ENCODE measurements around the gene FAM131A.

The FAM131A gene

GRCh38 chr3:184337399-184337714 lies at the start of gene FAM131A:
Gene FAM131A, plus strand, starts transcription at chr3:184337600. Its CDS starts 31 bp downstream, at chr3:184337631.
- no peak for DNase-seq (ENCODE audit: low read depth in 2 of 2)

- peak; percentile 53 to 64 for DNase-seq (ENCODE audit: low read depth in 2 of 2)
Observed at GRCh38 chr3:184289426-184289938, 47.9 kb upstream of the FAM131A start.

GRCh38 chr3:184290331-184290730 lies 47.1 kb upstream of the FAM131A start:
- no peak for DNase-seq (ENCODE audit: low read depth in 2 of 2)

GRCh38 chr3:184291044-184291737 lies 46.2 kb upstream of the FAM131A start:
- DNase-seq (ENCODE audit: low read depth in 2 of 2): no peak

GRCh38 chr3:184291738-184292445 lies 45.5 kb upstream of the FAM131A start:
- DNase-seq (ENCODE audit: low read depth in 2 of 2): no peak

- no peak for DNase-seq (ENCODE audit: low read depth in 2 of 2)
Observed at GRCh38 chr3:184295771-184296170, 41.6 kb upstream of the FAM131A start.

GRCh38 chr3:184296616-184297015 lies 40.8 kb upstream of the FAM131A start:
- DNase-seq (ENCODE audit: low read depth in 2 of 2): no peak

GRCh38 chr3:184298759-184299487 lies 38.5 kb upstream of the FAM131A start, which contains the start of gene PSMD2:
Gene PSMD2, plus strand, starts transcription at chr3:184299241. Its CDS starts 26 bp downstream, at chr3:184299267.
- DNase-seq (ENCODE audit: low read depth in 2 of 2): peak; percentile 97

- no peak for DNase-seq (ENCODE audit: low read depth in 2 of 2)
Observed at GRCh38 chr3:184299488-184300377, 37.7 kb upstream of the FAM131A start.

GRCh38 chr3:184300378-184300720 lies 37.1 kb upstream of the FAM131A start:
- DNase-seq (ENCODE audit: low read depth in 2 of 2): no peak

- no peak for DNase-seq (ENCODE audit: low read depth in 2 of 2)
Observed at GRCh38 chr3:184305577-184305976, 31.8 kb upstream of the FAM131A start.

- DNase-seq (ENCODE audit: low read depth in 2 of 2): no peak
Observed at GRCh38 chr3:184306341-184306972, 30.9 kb upstream of the FAM131A start.

- DNase-seq (ENCODE audit: low read depth in 2 of 2): no peak
Observed at GRCh38 chr3:184307915-184308314, 29.5 kb upstream of the FAM131A start.

GRCh38 chr3:184308744-184309143 lies 28.7 kb upstream of the FAM131A start:
- no peak for DNase-seq (ENCODE audit: low read depth in 2 of 2)

GRCh38 chr3:184311633-184312032 lies 25.8 kb upstream of the FAM131A start:
- DNase-seq (ENCODE audit: low read depth in 2 of 2): no peak

- DNase-seq (ENCODE audit: low read depth in 2 of 2): peak; percentile 87 to 91
Observed at GRCh38 chr3:184314363-184314699, 23.1 kb upstream of the FAM131A start, which contains the start of gene EIF4G1. Gene EIF4G1, plus strand, starts transcription at chr3:184314606. Its CDS starts 1,191 bp downstream, at chr3:184315797.

GRCh38 chr3:184314700-184315542 lies 22.5 kb upstream of the FAM131A start:
- peak; percentile 31 to 36 for DNase-seq (ENCODE audit: low read depth in 2 of 2)

GRCh38 chr3:184315543-184315867 lies 21.9 kb upstream of the FAM131A start:
- DNase-seq (ENCODE audit: low read depth in 2 of 2): no peak

- no peak for DNase-seq (ENCODE audit: low read depth in 2 of 2)
Observed at GRCh38 chr3:184315871-184316661, 21.3 kb upstream of the FAM131A start.

Data from activated CD4-positive, alpha-beta T cell treated with anti-CD3 and anti-CD28 coated beads for 24 hours (primary cell).